Neural cell (in vitro differentiated cells): ENCODE measurements around the gene TAF11L8.
"Not testable (repeated sequence)": the region's sequence is repeated elsewhere in the genome, so short reads cannot be mapped to it uniquely, and the experiment has no call there.

Experiments used
- EP300 ChIP-seq: fragments of 450-650 bp; conservative IDR thresholded peaks from 2 replicates; pipeline ENCODE4 v1.6.1; 2014; ENCODE audit warnings: antibody characterized with exemption, mild to moderate bottlenecking, moderate library complexity; ENCODE audit not compliant: poor library complexity, severe bottlenecking
- REST ChIP-seq: IDR thresholded peaks from 2 replicates; pipeline ENCODE4 v1.6.1; 2012; ENCODE audit warnings: borderline replicate concordance
- SMC3 ChIP-seq: fragments of 450-650 bp; conservative IDR thresholded peaks from 2 replicates; pipeline ENCODE4 v1.6.1; 2014; ENCODE audit warnings: antibody characterized with exemption, mild to moderate bottlenecking, moderate library complexity; ENCODE audit not compliant: poor library complexity
- TF ChIP-seq, protein P1 (sequence below): fragments of 450-650 bp; IDR thresholded peaks from 2 replicates; pipeline ENCODE4 v1.5.1; 2014; ENCODE audit warnings: antibody characterized with exemption, mild to moderate bottlenecking, moderate library complexity; ENCODE audit not compliant: poor library complexity, severe bottlenecking

GRCh38 chr5:17590860-17591259 is at the start of gene TAF11L8:
- TF ChIP-seq, protein P1, sequence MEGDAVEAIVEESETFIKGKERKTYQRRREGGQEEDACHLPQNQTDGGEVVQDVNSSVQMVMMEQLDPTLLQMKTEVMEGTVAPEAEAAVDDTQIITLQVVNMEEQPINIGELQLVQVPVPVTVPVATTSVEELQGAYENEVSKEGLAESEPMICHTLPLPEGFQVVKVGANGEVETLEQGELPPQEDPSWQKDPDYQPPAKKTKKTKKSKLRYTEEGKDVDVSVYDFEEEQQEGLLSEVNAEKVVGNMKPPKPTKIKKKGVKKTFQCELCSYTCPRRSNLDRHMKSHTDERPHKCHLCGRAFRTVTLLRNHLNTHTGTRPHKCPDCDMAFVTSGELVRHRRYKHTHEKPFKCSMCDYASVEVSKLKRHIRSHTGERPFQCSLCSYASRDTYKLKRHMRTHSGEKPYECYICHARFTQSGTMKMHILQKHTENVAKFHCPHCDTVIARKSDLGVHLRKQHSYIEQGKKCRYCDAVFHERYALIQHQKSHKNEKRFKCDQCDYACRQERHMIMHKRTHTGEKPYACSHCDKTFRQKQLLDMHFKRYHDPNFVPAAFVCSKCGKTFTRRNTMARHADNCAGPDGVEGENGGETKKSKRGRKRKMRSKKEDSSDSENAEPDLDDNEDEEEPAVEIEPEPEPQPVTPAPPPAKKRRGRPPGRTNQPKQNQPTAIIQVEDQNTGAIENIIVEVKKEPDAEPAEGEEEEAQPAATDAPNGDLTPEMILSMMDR: not testable (repeated sequence)
- TF ChIP-seq EP300, REST, SMC3: not testable (repeated sequence)
